ENCODE measurements around the gene FMO5.
A peak's percentile ranks its signal among the peaks of the same experiment; 100 is the strongest.

Gene FMO5, protein sequence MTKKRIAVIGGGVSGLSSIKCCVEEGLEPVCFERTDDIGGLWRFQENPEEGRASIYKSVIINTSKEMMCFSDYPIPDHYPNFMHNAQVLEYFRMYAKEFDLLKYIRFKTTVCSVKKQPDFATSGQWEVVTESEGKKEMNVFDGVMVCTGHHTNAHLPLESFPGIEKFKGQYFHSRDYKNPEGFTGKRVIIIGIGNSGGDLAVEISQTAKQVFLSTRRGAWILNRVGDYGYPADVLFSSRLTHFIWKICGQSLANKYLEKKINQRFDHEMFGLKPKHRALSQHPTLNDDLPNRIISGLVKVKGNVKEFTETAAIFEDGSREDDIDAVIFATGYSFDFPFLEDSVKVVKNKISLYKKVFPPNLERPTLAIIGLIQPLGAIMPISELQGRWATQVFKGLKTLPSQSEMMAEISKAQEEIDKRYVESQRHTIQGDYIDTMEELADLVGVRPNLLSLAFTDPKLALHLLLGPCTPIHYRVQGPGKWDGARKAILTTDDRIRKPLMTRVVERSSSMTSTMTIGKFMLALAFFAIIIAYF

DNA sequence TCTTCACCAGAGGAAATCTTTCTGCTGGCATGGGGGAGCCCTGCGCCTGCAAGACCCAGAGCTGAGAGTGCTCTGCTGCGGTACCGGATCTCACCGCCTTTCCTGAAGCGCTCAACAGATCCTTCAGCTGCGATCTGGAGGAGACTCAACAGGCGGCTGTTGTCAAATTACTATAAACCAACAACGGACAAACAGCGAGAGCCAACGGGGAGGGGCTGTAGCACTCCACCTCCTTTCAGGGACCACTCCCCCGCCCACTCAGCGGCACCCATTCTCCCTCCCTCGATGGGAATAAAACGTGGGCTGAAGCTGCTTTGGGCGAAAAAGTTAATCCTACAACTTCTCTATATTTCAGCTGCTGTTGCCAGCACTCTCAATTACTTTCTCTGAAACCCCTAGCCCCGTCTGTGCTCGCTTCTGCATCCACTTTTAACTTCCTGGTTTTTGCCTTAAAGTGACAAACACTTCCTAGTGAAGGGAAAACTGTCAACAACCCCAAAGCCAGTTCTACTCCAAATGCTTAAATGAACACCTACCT, at the start of gene FMO5:
Gene FMO5 (minus strand): TSS at position 147 of the 538 bp plus-strand sequence. CDS start 310 bp downstream, outside the sequence.
- DNase-seq (ENCODE audit: low read depth in 1 of 2, low spot score in 1 of 2): no peak

DNA sequence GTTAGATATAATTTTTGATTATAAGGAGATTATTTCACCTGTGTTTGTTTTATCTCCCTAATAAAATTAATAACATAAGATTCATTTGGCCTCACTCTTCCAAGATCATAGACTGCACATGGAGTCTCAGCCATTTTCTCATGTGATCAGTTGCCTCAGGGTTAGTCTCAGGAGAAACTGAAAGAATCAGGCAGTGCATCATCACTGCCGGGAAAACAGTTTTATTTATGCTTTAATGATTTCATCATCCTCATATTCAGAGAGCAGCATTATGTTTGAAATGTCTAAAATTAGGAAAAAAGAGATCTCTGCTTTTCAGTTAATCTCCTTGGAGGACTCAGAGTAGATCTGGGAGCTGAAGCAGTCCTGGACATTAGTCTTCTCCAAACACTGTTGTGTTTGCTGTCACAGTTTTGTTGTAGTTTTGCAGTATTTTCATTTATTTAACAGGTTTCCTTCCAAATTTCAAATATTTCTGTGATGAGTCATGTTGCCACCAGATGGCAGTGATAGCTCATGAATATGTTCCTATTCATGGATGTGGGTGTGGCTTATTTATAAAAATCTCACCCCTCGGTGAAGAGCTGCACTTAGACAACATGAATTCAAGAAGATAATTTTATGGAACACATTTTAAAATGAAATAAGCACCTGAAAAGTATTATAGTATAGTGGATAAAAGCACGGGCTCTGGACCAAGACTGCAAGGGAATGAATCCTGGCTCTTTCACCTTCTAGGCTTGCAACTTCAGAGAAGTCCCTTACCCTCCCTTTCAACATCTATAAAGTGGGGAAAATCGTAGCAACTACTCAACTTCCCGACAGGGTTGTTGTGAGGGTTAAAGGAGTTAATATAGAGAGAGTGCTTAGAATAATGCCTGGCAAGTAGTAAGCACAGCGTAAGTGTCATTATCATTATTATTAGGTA, 48.5 kb upstream of the FMO5 start:
- DNase-seq (ENCODE audit: low read depth in 1 of 2, low spot score in 1 of 2): peak in 1 of 2 donors; percentile 24

DNA sequence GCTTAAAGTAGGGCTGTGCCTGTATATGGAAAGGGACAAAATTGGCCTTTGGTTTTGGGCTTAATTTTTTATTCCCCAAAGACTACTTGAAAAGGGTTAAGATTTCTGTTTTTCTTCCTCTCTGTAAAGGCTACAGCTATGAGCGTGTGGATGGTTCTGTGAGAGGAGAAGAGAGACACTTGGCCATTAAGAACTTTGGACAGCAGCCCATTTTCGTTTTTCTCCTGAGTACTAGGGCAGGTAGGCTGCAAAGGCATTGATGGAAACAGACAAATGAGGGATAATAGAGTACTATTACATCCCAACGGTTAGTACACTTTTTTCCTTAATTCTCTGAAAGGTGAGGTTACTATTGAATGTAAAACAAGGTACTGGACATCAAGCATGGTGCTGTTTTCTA, 46.9 kb upstream of the FMO5 start:
- no peak for DNase-seq (ENCODE audit: low read depth in 1 of 2, low spot score in 1 of 2)

DNA sequence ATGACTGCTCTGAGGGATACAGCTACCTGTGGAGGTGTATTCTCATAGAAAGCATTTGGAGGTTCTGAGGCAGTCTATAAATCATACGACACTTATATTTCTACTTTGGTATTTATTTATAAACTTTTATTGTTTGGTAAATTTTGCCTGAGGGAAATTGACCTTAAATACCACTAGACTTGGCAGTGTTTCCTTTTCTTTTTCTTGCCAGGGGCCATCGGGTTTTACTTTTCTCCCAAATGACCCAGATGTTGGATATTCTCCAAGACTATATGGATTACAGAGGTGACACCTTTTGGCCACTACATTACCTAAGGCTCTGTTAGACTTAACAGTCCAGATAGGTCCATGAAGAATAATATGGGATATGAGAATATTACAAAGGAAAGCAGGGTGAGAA, 45.6 kb upstream of the FMO5 start:
- no peak for DNase-seq (ENCODE audit: low read depth in 1 of 2, low spot score in 1 of 2)

DNA sequence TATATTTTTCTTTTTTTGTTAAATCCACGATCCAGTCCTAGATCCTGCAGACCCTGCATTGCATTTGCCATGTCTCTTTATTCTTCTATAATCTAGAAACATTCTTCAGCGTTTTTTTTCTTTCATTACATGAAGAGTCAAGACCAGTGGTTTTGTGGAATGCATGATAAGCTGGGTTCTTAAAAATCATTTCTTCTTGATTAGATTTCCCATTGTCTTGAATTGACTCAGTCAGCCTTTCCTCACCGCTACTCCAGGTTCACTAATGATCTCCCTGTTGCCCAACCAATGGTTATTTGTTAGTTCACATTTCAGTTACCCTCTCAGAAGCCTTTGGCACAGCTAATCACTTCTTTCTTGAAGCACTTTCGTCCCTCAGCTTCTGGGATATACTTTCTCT, 42.6 kb upstream of the FMO5 start:
- DNase-seq (ENCODE audit: low read depth in 1 of 2, low spot score in 1 of 2): no peak

DNA sequence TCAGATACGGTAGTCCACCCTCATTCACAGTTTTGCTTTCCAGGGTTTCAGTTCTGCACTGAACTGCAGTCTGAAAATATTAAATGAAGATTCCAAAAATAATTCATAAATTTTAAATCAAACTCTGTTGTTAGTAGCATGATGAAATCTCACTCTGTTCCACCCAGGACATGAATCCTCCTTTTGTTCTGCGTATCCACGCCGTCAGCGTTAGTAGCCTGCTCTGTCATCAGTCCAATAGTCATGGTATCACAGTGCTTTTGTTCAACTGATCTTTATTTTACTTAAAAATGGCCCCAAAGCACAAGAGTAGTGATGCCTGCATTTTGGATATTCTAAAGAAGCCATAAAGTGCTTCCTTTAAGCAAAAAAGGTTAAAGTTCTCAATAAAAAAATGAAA, 41.2 kb upstream of the FMO5 start:
- no peak for DNase-seq (ENCODE audit: low read depth in 1 of 2, low spot score in 1 of 2)

DNA sequence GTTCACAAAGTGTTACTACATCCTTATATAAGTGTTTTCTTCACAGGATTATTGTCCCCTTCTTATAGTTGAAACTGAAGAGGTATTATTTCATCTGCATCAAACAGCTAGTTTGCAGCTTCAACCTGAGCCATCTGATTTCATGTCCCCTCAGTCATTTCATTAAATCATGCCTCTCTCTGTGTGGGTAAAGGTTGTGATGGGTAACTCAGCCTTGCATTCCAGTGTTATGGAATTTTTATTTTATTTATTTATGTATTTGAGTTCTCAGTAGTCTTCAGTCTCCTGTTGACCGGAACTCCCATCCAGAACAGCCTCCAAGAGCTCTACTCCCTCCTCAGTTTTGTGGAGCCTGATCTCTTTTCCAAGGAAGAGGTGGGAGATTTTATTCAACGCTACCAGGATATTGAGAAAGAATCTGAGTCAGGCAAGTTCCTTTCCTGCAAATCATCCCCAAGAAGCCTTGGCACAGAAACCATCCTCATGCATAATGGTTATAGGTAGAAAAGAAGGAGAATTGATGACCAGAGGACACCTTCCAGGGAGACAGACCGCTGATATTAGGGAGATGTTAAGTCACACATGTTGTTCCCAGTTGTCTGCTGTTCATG, 39.1 kb upstream of the FMO5 start:
- DNase-seq (ENCODE audit: low read depth in 1 of 2, low spot score in 1 of 2): no peak

DNA sequence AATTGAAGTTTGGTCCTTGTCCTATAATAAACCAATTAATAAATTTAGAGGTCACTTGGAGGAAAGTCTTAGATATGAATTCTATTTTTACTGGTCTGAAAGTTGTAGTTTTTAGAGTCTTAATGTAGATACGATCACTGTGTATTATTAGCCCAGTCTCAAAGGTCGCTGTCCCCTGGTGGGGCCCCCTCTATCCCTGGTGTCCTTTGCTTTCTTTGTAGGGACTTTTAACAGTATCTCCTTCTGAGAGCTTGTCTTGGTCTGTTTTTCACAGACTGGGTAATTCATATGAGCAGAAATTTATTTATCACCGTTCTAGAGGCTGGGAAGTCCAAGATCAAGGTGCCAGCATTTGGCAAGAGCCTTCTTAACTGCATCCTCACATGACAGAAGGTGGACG, 35.8 kb upstream of the FMO5 start:
- no peak for DNase-seq (ENCODE audit: low read depth in 1 of 2, low spot score in 1 of 2)

DNA sequence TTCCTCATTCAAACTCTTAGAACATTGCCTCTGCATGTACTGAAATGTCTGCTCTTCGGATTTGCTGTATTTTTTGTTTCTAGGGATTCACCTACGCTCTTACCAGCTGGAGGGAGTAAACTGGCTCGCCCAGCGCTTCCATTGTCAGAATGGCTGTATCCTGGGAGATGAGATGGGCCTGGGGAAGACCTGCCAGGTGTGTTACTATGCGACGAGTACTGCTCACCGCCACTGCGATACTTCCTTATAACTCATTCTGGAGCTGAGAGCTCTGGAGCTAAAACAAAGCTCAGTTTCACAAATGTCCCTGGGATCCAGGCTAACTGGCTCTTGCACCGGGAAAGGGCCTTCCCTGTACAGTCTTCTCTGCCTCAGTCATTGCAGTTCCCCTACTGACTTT, 27.4 kb upstream of the FMO5 start:
- DNase-seq (ENCODE audit: low read depth in 1 of 2, low spot score in 1 of 2): no peak

DNA sequence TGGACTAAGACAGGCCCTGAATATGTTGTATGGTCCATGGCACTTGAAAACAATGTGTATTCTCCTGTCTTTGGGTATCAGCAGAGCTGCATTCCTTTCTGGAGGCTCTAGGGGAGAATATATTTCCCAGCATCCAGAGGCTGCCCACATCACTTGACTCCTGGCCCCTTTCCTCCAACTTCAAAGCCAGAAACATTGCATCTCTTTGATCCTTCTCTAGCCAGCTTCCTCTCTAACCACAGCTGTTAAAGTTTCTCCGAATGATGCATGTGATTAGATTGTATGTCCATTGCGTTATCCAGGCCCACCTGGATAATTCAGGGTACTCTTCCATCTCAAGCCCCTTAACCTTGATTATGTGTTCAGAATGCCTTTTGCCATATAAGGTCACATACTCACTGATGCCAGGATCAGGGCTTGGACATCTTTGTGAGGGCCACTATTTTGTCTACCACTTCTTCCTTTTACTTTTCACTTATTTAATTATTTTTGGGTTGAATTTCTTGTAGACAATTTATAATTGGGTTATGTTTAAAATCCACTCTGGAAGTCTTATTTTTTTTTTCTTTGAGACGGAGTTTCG, 22.6 kb upstream of the FMO5 start:
- DNase-seq (ENCODE audit: low read depth in 1 of 2, low spot score in 1 of 2): no peak

DNA sequence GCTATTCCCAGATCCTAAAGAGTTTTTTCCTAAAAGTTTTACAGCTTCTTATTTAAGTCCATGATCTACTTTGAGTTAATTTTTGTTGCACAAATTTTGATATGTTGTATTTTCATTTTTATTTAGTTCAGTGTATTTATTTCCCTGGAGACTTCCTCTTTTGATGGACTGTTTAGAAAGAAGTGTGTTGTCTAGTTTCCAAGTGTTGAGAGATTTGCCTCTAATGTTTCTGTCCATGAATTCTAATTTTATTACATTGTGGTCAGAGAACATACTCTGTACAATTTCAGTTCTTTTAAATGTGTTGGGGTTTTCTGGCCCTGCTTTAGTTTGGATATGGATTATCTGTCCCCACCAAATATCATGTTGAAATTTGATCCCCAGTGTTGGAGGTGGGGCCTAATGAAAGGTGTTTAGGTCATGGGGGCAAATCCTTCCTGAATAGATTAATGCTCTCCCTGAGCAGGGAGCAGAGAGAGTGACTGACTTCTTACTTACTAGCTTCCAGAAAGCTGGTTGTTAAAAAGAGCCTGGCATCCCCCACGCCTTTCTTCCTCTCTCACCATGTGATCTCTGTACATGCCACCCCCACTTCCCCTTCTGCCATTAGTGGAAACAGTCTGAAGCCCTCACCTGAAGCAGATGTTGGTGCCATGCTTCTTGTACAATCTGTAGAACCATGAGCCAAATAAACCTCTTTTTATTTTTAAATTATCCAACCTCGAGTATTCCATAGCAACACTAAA, 21.9 kb upstream of the FMO5 start:
- no peak for DNase-seq (ENCODE audit: low read depth in 1 of 2, low spot score in 1 of 2)

DNA sequence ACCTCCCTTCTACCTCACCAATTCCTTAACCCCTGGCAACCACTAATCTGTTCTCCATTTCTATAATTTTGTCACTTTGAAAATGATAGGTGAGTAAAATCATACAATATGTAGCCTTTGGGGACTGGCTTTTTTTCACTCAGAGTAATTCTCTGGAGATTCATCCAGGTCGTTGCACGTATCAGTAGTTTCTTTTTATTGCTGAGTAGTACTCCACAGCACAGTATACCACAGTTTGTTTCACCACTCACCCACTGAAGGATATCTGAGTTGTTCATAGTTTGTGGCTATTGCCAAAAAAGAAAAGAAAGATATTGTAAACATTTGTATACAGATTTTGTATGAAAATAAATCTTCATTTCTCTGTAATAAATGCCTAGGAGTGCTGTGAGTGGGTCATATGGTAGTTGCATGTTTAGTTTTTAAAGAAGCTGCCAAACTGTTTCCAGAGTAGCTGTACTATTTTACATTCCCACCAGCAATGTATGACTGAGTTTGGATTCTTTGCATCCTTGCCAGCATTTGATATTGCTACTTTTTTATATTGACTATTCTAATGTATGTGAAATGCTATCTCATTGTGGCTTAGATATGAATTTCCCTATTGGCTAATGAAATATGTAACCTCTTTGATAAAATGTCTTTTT, 21.0 kb upstream of the FMO5 start:
- no peak for DNase-seq (ENCODE audit: low read depth in 1 of 2, low spot score in 1 of 2)

DNA sequence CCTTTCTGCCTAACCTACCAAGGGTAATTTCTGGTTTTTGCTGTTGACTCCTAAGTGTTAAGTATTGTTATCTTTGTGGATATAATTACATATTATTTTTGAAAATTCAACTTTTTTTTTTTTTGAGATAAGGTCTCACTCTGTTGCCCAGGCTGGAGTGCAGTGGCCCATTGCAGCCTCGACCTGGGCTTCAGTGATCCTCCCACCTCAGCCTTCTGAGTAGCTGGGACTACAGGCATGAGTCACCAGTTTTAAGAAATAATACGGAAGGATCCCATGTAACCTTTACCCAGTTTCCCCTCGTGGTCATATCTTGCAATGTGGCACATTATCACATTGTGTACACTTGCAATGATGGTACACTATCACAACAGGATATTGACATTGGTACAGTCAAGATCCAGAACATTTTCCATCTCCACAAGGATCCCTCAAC, 20.5 kb upstream of the FMO5 start:
- no peak for DNase-seq (ENCODE audit: low read depth in 1 of 2, low spot score in 1 of 2)

DNA sequence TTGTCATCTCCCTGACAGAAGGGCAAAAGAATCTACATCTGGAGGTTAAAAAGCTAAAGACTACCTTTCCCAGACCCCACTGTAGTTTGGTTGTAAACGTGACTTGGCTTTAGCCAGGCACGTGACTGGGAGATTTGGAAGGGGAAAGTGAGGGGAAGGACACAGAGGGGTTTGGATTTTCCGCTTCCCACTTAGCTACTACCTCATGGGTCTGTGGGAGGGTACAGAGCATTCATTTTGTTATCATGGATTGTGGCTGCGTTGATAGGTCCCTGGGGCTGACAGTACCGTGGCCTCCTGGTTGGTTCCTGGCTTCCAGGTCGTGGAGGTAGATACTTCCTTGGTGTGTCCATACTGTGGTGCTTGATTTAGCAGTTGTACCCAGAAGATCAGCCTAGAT, 20.0 kb upstream of the FMO5 start:
- no peak for DNase-seq (ENCODE audit: low read depth in 1 of 2, low spot score in 1 of 2)

DNA sequence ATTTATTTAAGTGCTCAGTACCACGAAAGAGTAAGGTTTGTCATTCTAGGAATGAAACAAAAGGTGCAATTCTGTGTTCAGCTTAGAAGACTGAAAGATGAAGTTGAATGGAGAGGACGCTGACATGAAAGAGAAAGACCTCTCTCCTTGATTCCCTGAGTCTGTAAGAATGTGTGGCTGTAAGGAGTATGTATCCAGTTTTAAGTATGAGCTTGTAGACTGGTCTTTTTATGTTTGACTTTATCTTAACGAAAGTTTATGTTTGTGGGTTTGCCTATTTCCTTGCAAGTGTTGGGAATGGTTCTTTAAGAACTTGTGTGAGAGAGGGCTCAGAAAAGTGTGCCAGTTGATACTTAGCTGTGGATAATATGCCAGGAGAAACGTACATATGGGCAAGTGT, 18.7 kb upstream of the FMO5 start:
- no peak for DNase-seq (ENCODE audit: low read depth in 1 of 2, low spot score in 1 of 2)

DNA sequence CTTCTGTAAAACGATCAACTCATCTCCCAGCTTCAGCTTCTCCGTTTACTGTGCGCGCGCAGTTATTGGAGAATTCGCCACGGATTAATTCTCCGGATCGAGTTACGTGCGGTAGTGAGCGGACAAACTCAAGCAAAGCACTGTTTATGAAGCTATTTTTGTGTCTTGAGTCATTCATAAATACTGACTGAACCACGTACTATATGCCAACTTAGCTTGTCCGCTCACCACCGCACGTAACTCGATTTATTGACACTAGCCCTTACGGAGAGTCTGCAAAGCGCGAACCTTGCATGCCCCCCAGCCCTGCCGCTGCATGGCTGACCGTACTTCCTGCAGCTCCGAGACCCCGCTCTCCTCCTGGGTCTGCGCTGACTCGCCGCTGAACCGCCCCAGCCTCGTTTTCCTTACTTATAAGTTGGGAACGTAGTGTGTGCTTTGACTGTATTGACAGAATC, 18.1 kb upstream of the FMO5 start:
- no peak for DNase-seq (ENCODE audit: low read depth in 1 of 2, low spot score in 1 of 2)

DNA sequence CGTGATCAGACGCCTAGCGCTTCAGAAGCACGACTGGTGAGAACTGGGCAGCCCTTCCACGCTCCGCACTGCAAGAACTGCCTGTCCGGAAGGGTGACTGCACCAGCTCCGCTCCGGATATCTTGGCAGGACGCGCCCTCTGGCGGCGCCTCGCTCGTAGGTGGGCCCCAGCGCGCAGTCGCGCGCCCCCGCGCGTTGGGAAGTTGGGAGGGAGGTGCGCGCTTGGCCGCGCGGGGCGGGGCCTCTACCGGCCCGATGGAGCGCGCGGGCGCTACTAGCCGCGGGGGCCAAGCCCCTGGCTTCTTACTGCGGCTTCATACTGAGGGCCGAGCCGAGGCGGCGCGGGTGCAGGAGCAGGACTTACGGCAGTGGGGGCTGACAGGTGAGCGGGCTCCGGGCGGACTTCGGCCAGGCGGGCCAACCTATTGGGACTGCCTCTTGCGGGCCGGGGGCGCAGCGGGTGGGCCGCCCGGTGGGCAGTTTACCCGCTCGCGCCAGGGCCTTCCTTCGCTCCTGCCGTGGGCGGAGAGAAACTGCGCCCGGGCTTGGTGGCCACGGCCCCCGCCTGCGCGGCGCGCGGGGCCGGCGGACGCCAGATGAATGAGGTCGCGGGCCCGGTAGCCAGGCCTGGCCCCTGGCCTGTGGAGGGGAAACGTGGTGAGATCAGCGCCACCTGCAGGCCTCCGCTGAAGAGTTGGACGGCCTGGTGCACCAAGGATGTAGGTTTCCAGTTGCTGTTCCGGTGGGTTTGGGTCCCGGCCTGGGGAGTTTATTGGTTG, 17.5 kb upstream of the FMO5 start, which contains the start of gene CHD1L:
Gene CHD1L (plus strand): TSS at position 236 of the 779 bp plus-strand sequence. CDS start 20 bp downstream, at position 256.
- DNase-seq (ENCODE audit: low read depth in 1 of 2, low spot score in 1 of 2): peak; percentile 89 to 90

DNA sequence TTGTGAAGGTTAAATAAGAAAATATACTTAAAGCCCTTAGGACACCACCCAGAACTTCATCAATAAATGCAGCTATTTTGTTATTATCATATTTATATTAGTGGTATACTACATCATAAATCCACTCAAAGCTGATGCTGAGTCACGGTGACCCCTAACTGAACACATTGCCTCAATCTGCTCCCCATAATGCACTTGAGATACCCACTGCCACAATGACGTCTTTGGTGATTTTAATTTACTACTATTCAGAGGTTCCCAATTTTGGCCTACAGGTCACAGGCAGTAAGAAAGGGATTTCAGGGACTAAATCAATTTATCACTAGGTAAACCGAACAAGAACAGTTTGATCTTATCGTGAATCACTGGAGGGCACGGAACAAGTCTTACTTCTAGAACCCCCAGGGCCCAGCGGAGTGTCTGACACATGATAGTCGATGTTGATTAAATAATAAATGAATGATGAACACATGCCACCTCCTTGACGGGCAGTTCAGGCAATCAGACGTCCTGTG, 16.9 kb upstream of the FMO5 start:
- DNase-seq (ENCODE audit: low read depth in 1 of 2, low spot score in 1 of 2): no peak
